Stomach (tissue), 9 donors: ENCODE results near the gene RYR1. TPM values are rescaled to one million over a fixed set of nuclear protein-coding genes. Genes with fewer than 3 reads are reported as not detected.
"Not testable (repeated sequence)": the region's sequence is repeated elsewhere in the genome, so short reads cannot be mapped to it uniquely, and the experiment has no call there.

Experiments
- DNase-seq, 2 donors: peaks; one replicate each; pipeline versions ENCODE4 v3.0.0 to v3.0.0-alpha.2; 2013 to 2019
- H3K27ac ChIP-seq, 5 donors: fragments of 200-600 bp in 4 of 5; sonication (generic) in 4 of 5; one replicate each; pipeline ENCODE4 v1.5.1; 2013 to 2019; ENCODE audit warnings: mild to moderate bottlenecking in 1 of 5, moderate library complexity in 1 of 5
- H3K27me3 ChIP-seq, 3 donors: fragments of 200-600 bp; sonication (generic); one replicate each; pipeline ENCODE4 v1.5.1; 2017 to 2019; ENCODE audit warnings: mixed run types in 1 of 3
- H3K36me3 ChIP-seq, 4 donors: fragments of 200-600 bp; sonication (generic); 1 replicate in 3 of 4; 2 replicates in 1 of 4; pipeline ENCODE4 v1.5.1; 2016 to 2019
- H3K4me1 ChIP-seq, 4 donors: fragments of 200-600 bp; sonication (generic); one replicate each; pipeline ENCODE4 v1.5.1; 2016 to 2019
- H3K4me3 ChIP-seq, 4 donors: fragments of 200-600 bp; sonication (generic) in 3 of 4; one replicate each; pipeline ENCODE4 v1.5.1; 2016 to 2019; ENCODE audit warnings: mild to moderate bottlenecking in 1 of 4
- H3K9me3 ChIP-seq, 4 donors: fragments of 200-600 bp; sonication (generic); one replicate each; pipeline ENCODE4 v1.5.1; 2016 to 2019
- CTCF ChIP-seq, 7 experiments: fragments of 450-650 bp in 4 of 7; fragments of 200-600 bp in 3 of 7; sonication (generic) in 3 of 7; IDR thresholded peaks; one replicate each; pipeline ENCODE4 v1.5.1; 2016 to 2019; ENCODE audit warnings: antibody characterized with exemption in 7 of 7, control low read depth in 2 of 7, mild to moderate bottlenecking in 1 of 7
- EP300 ChIP-seq: sonication (generic); formaldehyde crosslinking; IDR thresholded peaks from one replicate; pipeline ENCODE4 v1.6.1; 2017; ENCODE audit warnings: antibody characterized with exemption
- POLR2A ChIP-seq, 4 donors: fragments of 450-650 bp; IDR thresholded peaks; one replicate each; pipeline ENCODE4 v1.6.1; 2016; ENCODE audit warnings: antibody characterized with exemption in 4 of 4, control low read depth in 2 of 4, mild to moderate bottlenecking in 1 of 4, moderate library complexity in 1 of 4
- POLR2AphosphoS5 ChIP-seq, 3 donors: sonication (generic); formaldehyde crosslinking; IDR thresholded peaks; one replicate each; pipeline ENCODE4 v1.6.1; 2016; ENCODE audit warnings: antibody characterized with exemption in 3 of 3
- WGBS, 5 donors: extraction: QIAGEN DNeasy Blood & Tissue Kit in 3 of 5; methylation state at CpG; one replicate each; pipeline versions ENCODE4 v1.1.5 to v1.1.7; 2013 to 2018; 5-methylcytosine and 5-hydroxymethylcytosine counted together
- intact Hi-C: fragments of 100-400 bp; cut with DNase I; formaldehyde crosslinking; loops from one replicate; pipeline ENCODE4 v1.15.1; 2023; ENCODE audit warnings: low total_unique reads
- polyA plus RNA-seq, 3 donors: library from polyadenylated mRNA; stranded (reverse); fragments of 200-250 nt; gene quantifications; one replicate each; pipeline ENCODE4 v1.2.3, GENCODE V29; 2013
- total RNA-seq, 5 donors: library from RNA; depleted of rRNA; stranded (reverse); fragments of >200 nt; gene quantifications; one replicate each; pipeline versions ENCODE4 v1.1.0 to v1.2.3, GENCODE V29; 2014 to 2016
- donor health status: healthy with polysubstance abuse.
- donor health status: Bipolar disorder and iron deficiency.
- donor health status: healthy.

Gene RYR1
- total and polyA plus RNA-seq, 8 donors = under 0.01 to 10.7 (median 1.2) TPM

- H3K4me3 ChIP-seq = no peak overlapping the region
- no peaks in the 10 kb centered on the region for H3K9me3 ChIP-seq
- TF ChIP-seq POLR2AphosphoS5 (IDR thresholded peaks at IDR 0.05) (no peak), POLR2A (IDR thresholded peaks at IDR 0.05) (no peak), CTCF (IDR thresholded peaks at IDR 0.05) (no peak), EP300 (no peak)
- peaks cover 0 to 40% (median 0%) of the 10 kb centered on the region in 3 donors for H3K27me3 ChIP-seq
- no peaks in the 10 kb centered on the region for H3K36me3 ChIP-seq
- no peak overlapping the region for H3K27ac ChIP-seq
- H3K4me1 ChIP-seq = no peaks in the 10 kb centered on the region
- WGBS, 5 donors = 27 to 43% (median 33%) methylated on average over 6 of the region's 6 CpGs
- intact Hi-C loops = no loop called here
- DNase-seq = no peak
Observed at GRCh38 chr19:38508507-38508906, 75.0 kb downstream of the RYR1 start.

GRCh38 chr19:38509027-38509426 is 75.5 kb downstream of the RYR1 start:
- Histone ChIP-seq H3K27ac (no peak overlapping the region), H3K27me3 (peaks cover 0 to 40% (median 0%) of the 10 kb centered on the region in 3 donors), H3K4me1 (no peaks in the 10 kb centered on the region), H3K36me3 (no peaks in the 10 kb centered on the region), H3K4me3 (no peak overlapping the region), H3K9me3 (no peaks in the 10 kb centered on the region)
- intact Hi-C loops = no loop called here
- TF ChIP-seq POLR2A (IDR thresholded peaks at IDR 0.05) (no peak), EP300 (no peak), CTCF (IDR thresholded peaks at IDR 0.05) (no peak), POLR2AphosphoS5 (IDR thresholded peaks at IDR 0.05) (no peak)
- 91 to 100% (median 94%) methylated on average over 2 of the region's 2 CpGs for WGBS, 5 donors
- DNase-seq = no peak

GRCh38 chr19:38511074-38511708 is 77.7 kb downstream of the RYR1 start:
- H3K27me3 ChIP-seq = peaks cover 0 to 44% (median 0%) of the 10 kb centered on the region in 3 donors
- no peaks in the 10 kb centered on the region for H3K9me3 ChIP-seq
- peaks cover 0 to 11% (median 7%) of the 10 kb centered on the region in 4 donors for H3K4me1 ChIP-seq
- no peak for DNase-seq
- H3K27ac ChIP-seq = no peak overlapping the region
- no peak overlapping the region for H3K4me3 ChIP-seq
- 65 to 81% (median 77%) methylated on average over 10 of the region's 10 CpGs for WGBS, 5 donors
- no peaks in the 10 kb centered on the region for H3K36me3 ChIP-seq
- intact Hi-C loops = no loop called here
- no peak for TF ChIP-seq POLR2A (IDR thresholded peaks at IDR 0.05)
- TF ChIP-seq CTCF (IDR thresholded peaks at IDR 0.05) = no peak
- no peak for TF ChIP-seq POLR2AphosphoS5 (IDR thresholded peaks at IDR 0.05)
- TF ChIP-seq EP300 = no peak

- no peak for DNase-seq
- no peaks in the 10 kb centered on the region for H3K9me3 ChIP-seq
- intact Hi-C loops = no loop called here
- no peak overlapping the region for H3K4me3 ChIP-seq
- no peak overlapping the region for H3K27ac ChIP-seq
- peaks cover 0 to 11% (median 7%) of the 10 kb centered on the region in 4 donors for H3K4me1 ChIP-seq
- WGBS, 5 donors = 89 to 97% (median 90%) methylated on average over 19 of the region's 19 CpGs
- H3K27me3 ChIP-seq = peaks cover 0 to 41% (median 0%) of the 10 kb centered on the region in 3 donors
- TF ChIP-seq CTCF (IDR thresholded peaks at IDR 0.05) (no peak), EP300 (no peak), POLR2A (IDR thresholded peaks at IDR 0.05) (no peak), POLR2AphosphoS5 (IDR thresholded peaks at IDR 0.05) (no peak)
- H3K36me3 ChIP-seq = no peaks in the 10 kb centered on the region
Observed at GRCh38 chr19:38512277-38512676, 78.8 kb downstream of the RYR1 start.

- H3K4me3 ChIP-seq, H3K27ac ChIP-seq, H3K36me3 ChIP-seq, DNase-seq, intact Hi-C loops, H3K9me3 ChIP-seq: not testable (repeated sequence)
- Histone ChIP-seq H3K4me1 (peaks cover 0 to 11% (median 7%) of the 10 kb centered on the region in 4 donors), H3K27me3 (peaks cover 0 to 41% (median 0%) of the 10 kb centered on the region in 3 donors)
- WGBS, 5 donors = 86 to 91% (median 90%) methylated on average over 6 of the region's 6 CpGs
Observed at GRCh38 chr19:38513156-38513555, 79.7 kb downstream of the RYR1 start.
